HepG2 (cell line): ENCODE measurements around the gene WWC1. TPM values are rescaled to one million over a fixed set of nuclear protein-coding genes. Genes with fewer than 3 reads are reported as not detected.

Experiments
- ARNT2 ChIP-seq: sonication (generic); formaldehyde crosslinking; IDR thresholded peaks from 2 replicates; pipeline ENCODE4 v1.8.0; 2022; ENCODE audit warnings: mild to moderate bottlenecking, low read depth, missing genetic modification reagents, moderate library complexity
- KMT2B ChIP-seq: IDR thresholded peaks from 2 replicates; pipeline ENCODE4 v1.6.1; 2016; ENCODE audit warnings: missing genetic modification reagents, missing compliant biosample characterization
- MYC ChIP-seq: sonication (generic); formaldehyde crosslinking; IDR thresholded peaks from 2 replicates; pipeline ENCODE4 v1.9.0; 2021; ENCODE audit warnings: missing genetic modification reagents, borderline replicate concordance
- RARG ChIP-seq: sonication (generic); formaldehyde crosslinking; IDR thresholded peaks from 2 replicates; pipeline ENCODE4 v1.4.0; 2020; ENCODE audit warnings: low read depth, mild to moderate bottlenecking, missing genetic modification reagents
- ZBTB40 ChIP-seq, 2 experiments: fragments of 450-650 bp in 1 of 2; sonication (generic) in 1 of 2; formaldehyde crosslinking in 1 of 2; IDR thresholded peaks; 2 replicates each; pipeline versions ENCODE4 v1.6.1 to v1.8.0; 2016 to 2022; ENCODE audit warnings: antibody characterized with exemption in 1 of 2, mild to moderate bottlenecking in 1 of 2, missing genetic modification reagents in 1 of 2
- ZMAT3 ChIP-seq: sonication (generic); formaldehyde crosslinking; conservative IDR thresholded peaks from 2 replicates; pipeline ENCODE4 v1.7.0; 2021; ENCODE audit warnings: missing genetic modification reagents
- ZNF124 ChIP-seq: sonication (generic); formaldehyde crosslinking; IDR thresholded peaks from 2 replicates; pipeline ENCODE4 v1.4.0; 2020; ENCODE audit warnings: missing genetic modification reagents
- ZNF292 ChIP-seq: sonication (generic); formaldehyde crosslinking; IDR thresholded peaks from 2 replicates; pipeline ENCODE4 v1.8.1; 2022; ENCODE audit warnings: mild to moderate bottlenecking, low read depth, missing genetic modification reagents, borderline replicate concordance
- ZNF34 ChIP-seq: sonication (generic); formaldehyde crosslinking; IDR thresholded peaks from 2 replicates; pipeline ENCODE4 v1.4.0; 2020; ENCODE audit warnings: mild to moderate bottlenecking, missing genetic modification reagents, borderline replicate concordance
- ZNF430 ChIP-seq: sonication (generic); formaldehyde crosslinking; IDR thresholded peaks from 2 replicates; pipeline ENCODE4 v1.9.0; 2021; ENCODE audit warnings: mild to moderate bottlenecking, missing genetic modification reagents
- ZNF589 ChIP-seq: sonication (generic); formaldehyde crosslinking; conservative IDR thresholded peaks from 2 replicates; pipeline ENCODE4 v1.8.0; 2022; ENCODE audit warnings: mild to moderate bottlenecking, moderate library complexity, missing genetic modification reagents
- ZNF788 ChIP-seq: sonication (generic); formaldehyde crosslinking; IDR thresholded peaks from 2 replicates; pipeline ENCODE4 v1.5.0; 2020; ENCODE audit warnings: mild to moderate bottlenecking, missing genetic modification reagents, borderline replicate concordance
- ZNF891 ChIP-seq: sonication (generic); formaldehyde crosslinking; IDR thresholded peaks from 2 replicates; pipeline ENCODE4 v1.5.0; 2020; ENCODE audit warnings: mild to moderate bottlenecking, missing genetic modification reagents
- ZZZ3 ChIP-seq: sonication (generic); formaldehyde crosslinking; IDR thresholded peaks from 2 replicates; pipeline ENCODE4 v1.4.0; 2020; ENCODE audit warnings: missing genetic modification reagents, mild to moderate bottlenecking, borderline replicate concordance
- polyA plus RNA-seq, 8 experiments: library from polyadenylated mRNA; depleted of rRNA in 3 of 8; stranded (reverse) in 7 of 8; unstranded in 1 of 8; fragments of >200 nt; fragmentation: Illumina TruSeq in 4 of 8; extraction: Trizol in 4 of 8; gene quantifications; 2 replicates each; pipeline versions ENCODE4 v1.2.1 to v1.2.3, GENCODE V29; 2011 to 2016; ENCODE audit warnings: low read depth in 4 of 8, missing spikeins in 1 of 8, mixed read lengths in 1 of 8; ENCODE audit not compliant: insufficient read depth in 1 of 8
- total RNA-seq, 5 experiments: library from RNA; depleted of rRNA; stranded (reverse); fragments of >200 nt; fragmentation: Illumina TruSeq; extraction: Trizol; gene quantifications; 2 replicates each; pipeline ENCODE4 v1.2.3, GENCODE V29; 2016; ENCODE audit warnings: low read depth in 1 of 5
- TF ChIP-seq, protein P1 (sequence below): IDR thresholded peaks from 2 replicates; pipeline ENCODE4 v1.6.1; 2018; ENCODE audit warnings: missing genetic modification reagents, mild to moderate bottlenecking, missing compliant biosample characterization

WWC1 gene
- total and polyA plus RNA-seq, 2 of the 13 experiments (the other 11 are each of a cell fraction or from before 2014, with no cell fraction given) = 8.3 to 17.9 TPM

GRCh38 chr5:168315416-168316138, 24.1 kb downstream of the WWC1 start (continued):
- TF ChIP-seq MYC (no peak), ZNF589 (CRISPR knock-in tag) (no peak), ZMAT3 (CRISPR knock-in tag) (0 out of 2 replicates have a peak, but pooled peaks have one; percentile 13), ZNF430 (CRISPR knock-in tag) (no peak), ZZZ3 (CRISPR knock-in tag) (no peak), ARNT2 (no peak), ZNF34 (CRISPR knock-in tag) (no peak), ZNF124 (CRISPR knock-in tag) (no peak), ZNF292 (CRISPR knock-in tag) (no peak), RARG (CRISPR knock-in tag) (no peak), ZNF891 (CRISPR knock-in tag) (peak; percentile 16; the same call in 1 of the 2 replicates), ZNF788 (CRISPR knock-in tag) (0 out of 2 replicates have a peak, but pooled peaks have one; percentile 26), ZBTB40 (IDR thresholded peaks at IDR 0.05) (no peak), ZBTB40 (CRISPR knock-in tag; IDR thresholded peaks at IDR 0.05) (no peak), KMT2B (no peak)
- TF ChIP-seq, protein P1, sequence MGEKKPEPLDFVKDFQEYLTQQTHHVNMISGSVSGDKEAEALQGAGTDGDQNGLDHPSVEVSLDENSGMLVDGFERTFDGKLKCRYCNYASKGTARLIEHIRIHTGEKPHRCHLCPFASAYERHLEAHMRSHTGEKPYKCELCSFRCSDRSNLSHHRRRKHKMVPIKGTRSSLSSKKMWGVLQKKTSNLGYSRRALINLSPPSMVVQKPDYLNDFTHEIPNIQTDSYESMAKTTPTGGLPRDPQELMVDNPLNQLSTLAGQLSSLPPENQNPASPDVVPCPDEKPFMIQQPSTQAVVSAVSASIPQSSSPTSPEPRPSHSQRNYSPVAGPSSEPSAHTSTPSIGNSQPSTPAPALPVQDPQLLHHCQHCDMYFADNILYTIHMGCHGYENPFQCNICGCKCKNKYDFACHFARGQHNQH (CRISPR knock-in tag) = no peak
